GM21367 (cell line): ENCODE data around the gene SPART.
"Not testable (repeated sequence)": the region's sequence is repeated elsewhere in the genome, so short reads cannot be mapped to it uniquely, and the experiment has no call there.

Source experiments
- ATAC-seq: cut with Tn5 transposase; IDR thresholded peaks from one replicate; pipeline ENCODE4 v1.9.1; 2021; ENCODE audit not compliant: unreplicated experiment

Gene SPART

GRCh38 chr13:36355632-36356031 is 9.4 kb upstream of the SPART start:
- ATAC-seq: no peak

- no peak for ATAC-seq
Observed at GRCh38 chr13:36354842-36355623, 8.8 kb upstream of the SPART start.

- no peak for ATAC-seq
Observed at GRCh38 chr13:36353001-36353400, 6.8 kb upstream of the SPART start.

- no peak for ATAC-seq
Observed at GRCh38 chr13:36352350-36352749, 6.2 kb upstream of the SPART start.

- no peak for ATAC-seq
Observed at GRCh38 chr13:36347531-36348210, 1.5 kb upstream of the SPART start.

- no peak for ATAC-seq
Observed at GRCh38 chr13:36345438-36346221, 564 bp downstream of the SPART start.

- ATAC-seq: no peak
Observed at GRCh38 chr13:36344886-36345437, 1.2 kb downstream of the SPART start.

- no peak for ATAC-seq
Observed at GRCh38 chr13:36344173-36344572, 2.0 kb downstream of the SPART start.

- no peak for ATAC-seq
Observed at GRCh38 chr13:36343766-36344165, 2.4 kb downstream of the SPART start.

GRCh38 chr13:36342715-36343114 is 3.5 kb downstream of the SPART start:
- no peak for ATAC-seq

GRCh38 chr13:36341718-36342117 is 4.5 kb downstream of the SPART start:
- no peak for ATAC-seq

GRCh38 chr13:36339600-36340155 is 6.5 kb downstream of the SPART start:
- ATAC-seq: no peak

GRCh38 chr13:36337938-36338641 is 8.1 kb downstream of the SPART start:
- ATAC-seq: no peak

GRCh38 chr13:36332986-36333385 is 13.2 kb downstream of the SPART start:
- no peak for ATAC-seq

- ATAC-seq: not testable (repeated sequence)
Observed at GRCh38 chr13:36332255-36332654, 13.9 kb downstream of the SPART start.

- ATAC-seq: no peak
Observed at GRCh38 chr13:36331280-36331679, 14.9 kb downstream of the SPART start.

- ATAC-seq: no peak
Observed at GRCh38 chr13:36329361-36329760, 16.8 kb downstream of the SPART start.

GRCh38 chr13:36328821-36329220 is 17.4 kb downstream of the SPART start:
- no peak for ATAC-seq

- no peak for ATAC-seq
Observed at GRCh38 chr13:36325912-36326311, 20.3 kb downstream of the SPART start.

GRCh38 chr13:36324881-36325280 is 21.3 kb downstream of the SPART start:
- ATAC-seq: not testable (repeated sequence)
